CD14-positive monocyte (primary cell): ENCODE data around the gene HP1BP3. TPM values are rescaled to one million over a fixed set of nuclear protein-coding genes. Genes with fewer than 3 reads are reported as not detected.

ENCODE experiments used
- DNase-seq, 3 donors: peaks; one replicate each; pipeline ENCODE4 v3.0.0-alpha.2; 2011 to 2022
- H2AFZ ChIP-seq: 2 replicates; pipeline ENCODE4 v1.6.0; 2012; ENCODE audit warnings: mild to moderate bottlenecking, low read depth, low read length, inconsistent platforms; ENCODE audit not compliant: insufficient read depth, poor library complexity, severe bottlenecking
- H3K27ac ChIP-seq, 2 donors: 1 replicate in 1 of 2; 2 replicates in 1 of 2; pipeline ENCODE4 v1.5.1; 2012 to 2013; ENCODE audit warnings: low read length in 2 of 2, control low read depth in 1 of 2, inconsistent platforms in 1 of 2, low read depth in 1 of 2, mild to moderate bottlenecking in 1 of 2
- H3K27me3 ChIP-seq, 2 donors: one replicate each; pipeline versions ENCODE4 v1.6.0 to v1.6.1; 2011 to 2013; ENCODE audit warnings: low read length in 2 of 2; ENCODE audit not compliant: control insufficient read depth in 2 of 2, insufficient read depth in 2 of 2
- H3K36me3 ChIP-seq, 2 donors: replicated peaks in 1 of 2; 1 replicate in 1 of 2; 2 replicates in 1 of 2; pipeline versions ENCODE4 v1.5.1 to v1.6.1; 2012 to 2013; ENCODE audit warnings: low read length in 2 of 2, control low read depth in 1 of 2, inconsistent platforms in 1 of 2, mild to moderate bottlenecking in 1 of 2; ENCODE audit not compliant: insufficient read depth in 2 of 2, control insufficient read depth in 1 of 2
- H3K4me1 ChIP-seq, 2 donors: 1 replicate in 1 of 2; 2 replicates in 1 of 2; pipeline versions ENCODE4 v1.5.1 to v1.6.1; 2012 to 2013; ENCODE audit warnings: low read length in 2 of 2, control low read depth in 1 of 2, inconsistent platforms in 1 of 2, mild to moderate bottlenecking in 1 of 2, moderate library complexity in 1 of 2; ENCODE audit not compliant: insufficient read depth in 2 of 2, control insufficient read depth in 1 of 2
- H3K4me2 ChIP-seq: replicated peaks from 2 replicates; pipeline ENCODE3; 2012; ENCODE audit warnings: low read length, moderate library complexity, mild to moderate bottlenecking; ENCODE audit not compliant: poor library complexity, severe bottlenecking; ENCODE audit errors: extremely low read depth
- H3K4me3 ChIP-seq, 3 experiments: fragments of 200-600 bp in 1 of 3; sonication (generic) in 1 of 3; replicated peaks in 1 of 3; 1 replicate in 2 of 3; 2 replicates in 1 of 3; pipeline ENCODE4 v1.5.1; 2011 to 2013; ENCODE audit warnings: low read length in 3 of 3, mild to moderate bottlenecking in 3 of 3, control low read depth in 2 of 3, low read depth in 2 of 3, inconsistent platforms in 1 of 3, moderate library complexity in 1 of 3
- H3K79me2 ChIP-seq: 2 replicates; pipeline ENCODE4 v1.6.0; 2012; ENCODE audit warnings: mild to moderate bottlenecking, control low read depth, inconsistent platforms, low read length, moderate library complexity; ENCODE audit not compliant: insufficient read depth
- H3K9ac ChIP-seq: 2 replicates; pipeline ENCODE4 v1.6.0; 2017; ENCODE audit warnings: low read length, mild to moderate bottlenecking; ENCODE audit not compliant: insufficient read depth, poor library complexity, severe bottlenecking
- H3K9me3 ChIP-seq, 2 donors: replicated peaks in 1 of 2; 1 replicate in 1 of 2; 2 replicates in 1 of 2; pipeline versions ENCODE4 v1.5.1 to v1.6.1; 2012 to 2013; ENCODE audit warnings: low read length in 2 of 2, control low read depth in 1 of 2; ENCODE audit not compliant: control insufficient read depth in 1 of 2, insufficient read depth in 1 of 2
- H4K20me1 ChIP-seq: 2 replicates; pipeline ENCODE4 v1.6.0; 2012; ENCODE audit warnings: mild to moderate bottlenecking, low read length, control low read depth, moderate library complexity; ENCODE audit not compliant: insufficient read depth
- H3K27ac Mint-ChIP-seq, 7 donors: one replicate each; pipeline ENCODE4 v1.8.0; 2020; ENCODE audit warnings: mild to moderate bottlenecking in 7 of 7, mixed read lengths in 7 of 7, moderate library complexity in 6 of 7, inconsistent platforms in 2 of 7
- H3K27me3 Mint-ChIP-seq, 3 donors: one replicate each; pipeline ENCODE4 v1.8.0; 2021 to 2022; ENCODE audit warnings: low read depth in 3 of 3, mild to moderate bottlenecking in 3 of 3, mixed read lengths in 3 of 3, moderate library complexity in 3 of 3, inconsistent platforms in 1 of 3
- H3K36me3 Mint-ChIP-seq, 2 donors: one replicate each; pipeline ENCODE4 v1.8.0; 2020; ENCODE audit warnings: mixed read lengths in 2 of 2, inconsistent platforms in 1 of 2, mild to moderate bottlenecking in 1 of 2
- H3K4me1 Mint-ChIP-seq: one replicate; pipeline ENCODE4 v1.8.0; 2020; ENCODE audit warnings: mild to moderate bottlenecking, mixed read lengths
- H3K4me3 Mint-ChIP-seq, 2 donors: one replicate each; pipeline ENCODE4 v1.8.0; 2020; ENCODE audit warnings: mild to moderate bottlenecking in 2 of 2, mixed read lengths in 2 of 2, moderate library complexity in 1 of 2
- H3K9me3 Mint-ChIP-seq, 7 donors: one replicate each; pipeline ENCODE4 v1.8.0; 2020 to 2022; ENCODE audit warnings: mixed read lengths in 7 of 7, mild to moderate bottlenecking in 6 of 7, moderate library complexity in 6 of 7, inconsistent platforms in 2 of 7
- WGBS: methylation state at CpG from one replicate; pipeline ENCODE4 v1.1.5; 2013; ENCODE audit warnings: missing lambda C conversion rate; ENCODE audit not compliant: insufficient coverage; 5-methylcytosine and 5-hydroxymethylcytosine counted together
- intact Hi-C, 2 donors: fragments of 100-400 bp; cut with micrococcal nuclease; formaldehyde crosslinking; loops; one replicate each; pipeline versions ENCODE4 v1.15.0 to v1.15.1; 2023
- polyA plus RNA-seq, 3 donors: library from polyadenylated mRNA; depleted of rRNA in 1 of 3; unstranded in 2 of 3; stranded (reverse) in 1 of 3; fragments of 300-500 nt in 2 of 3; fragments of >200 nt in 1 of 3; fragmentation: Illumina TruSeq in 2 of 3; gene quantifications; 1 replicate in 2 of 3; 2 replicates in 1 of 3; pipeline ENCODE4 v1.2.3, GENCODE V29; 2012 to 2021
- TF ChIP-seq, protein P1 (sequence below): fragments of 200-600 bp; IDR thresholded peaks from one replicate; pipeline ENCODE4 v1.8.0; 2022; ENCODE audit warnings: antibody characterized with exemption, mild to moderate bottlenecking

HP1BP3 gene
- polyA plus RNA-seq, 3 donors: 121 to 137 (median 135) TPM

- Mint-ChIP-seq H3K27me3 (no peaks in the 10 kb centered on the region), H3K4me3 (no peak overlapping the region), H3K9me3 (no peaks in the 10 kb centered on the region), H3K4me1 (no peaks in the 10 kb centered on the region), H3K36me3 (peaks cover 74 to 98% of the 10 kb centered on the region in 2 donors), H3K27ac (peak overlapping the region in 3 of 7 donors; percentile 10 to 57 (median 18))
- intact Hi-C loops: no loop called here
- no peak overlapping the region for H3K4me3 ChIP-seq
- TF ChIP-seq, protein P1, sequence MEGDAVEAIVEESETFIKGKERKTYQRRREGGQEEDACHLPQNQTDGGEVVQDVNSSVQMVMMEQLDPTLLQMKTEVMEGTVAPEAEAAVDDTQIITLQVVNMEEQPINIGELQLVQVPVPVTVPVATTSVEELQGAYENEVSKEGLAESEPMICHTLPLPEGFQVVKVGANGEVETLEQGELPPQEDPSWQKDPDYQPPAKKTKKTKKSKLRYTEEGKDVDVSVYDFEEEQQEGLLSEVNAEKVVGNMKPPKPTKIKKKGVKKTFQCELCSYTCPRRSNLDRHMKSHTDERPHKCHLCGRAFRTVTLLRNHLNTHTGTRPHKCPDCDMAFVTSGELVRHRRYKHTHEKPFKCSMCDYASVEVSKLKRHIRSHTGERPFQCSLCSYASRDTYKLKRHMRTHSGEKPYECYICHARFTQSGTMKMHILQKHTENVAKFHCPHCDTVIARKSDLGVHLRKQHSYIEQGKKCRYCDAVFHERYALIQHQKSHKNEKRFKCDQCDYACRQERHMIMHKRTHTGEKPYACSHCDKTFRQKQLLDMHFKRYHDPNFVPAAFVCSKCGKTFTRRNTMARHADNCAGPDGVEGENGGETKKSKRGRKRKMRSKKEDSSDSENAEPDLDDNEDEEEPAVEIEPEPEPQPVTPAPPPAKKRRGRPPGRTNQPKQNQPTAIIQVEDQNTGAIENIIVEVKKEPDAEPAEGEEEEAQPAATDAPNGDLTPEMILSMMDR: no peak
- no peaks in the 10 kb centered on the region for H4K20me1 ChIP-seq
- no peak overlapping the region for H3K4me2 ChIP-seq
- no peak overlapping the region for H3K27ac ChIP-seq
- DNase-seq: no peak
- no peaks in the 10 kb centered on the region for H3K4me1 ChIP-seq
- 100% methylated on average over 5 of the region's 6 CpGs for WGBS
- peaks cover 93 to 98% of the 10 kb centered on the region in 2 donors for H3K36me3 ChIP-seq
- no peaks in the 10 kb centered on the region for H3K79me2 ChIP-seq
- H3K9me3 ChIP-seq: no peaks in the 10 kb centered on the region
- H2AFZ ChIP-seq: no peak overlapping the region
- H3K9ac ChIP-seq: no peak overlapping the region
- H3K27me3 ChIP-seq: no peaks in the 10 kb centered on the region
Observed at GRCh38 chr1:20760322-20760721, 26.8 kb downstream of the HP1BP3 start.

- H3K27ac Mint-ChIP-seq: peak overlapping the region in 1 of 7 donors; percentile 35
Observed at GRCh38 chr1:20753589-20753988, 33.5 kb downstream of the HP1BP3 start.

More at GRCh38 chr1:20753589-20753988, 33.5 kb downstream of the HP1BP3 start:
- no peak overlapping the region for H3K4me2 ChIP-seq
- H3K4me1 Mint-ChIP-seq: no peaks in the 10 kb centered on the region
- H4K20me1 ChIP-seq: no peaks in the 10 kb centered on the region
- intact Hi-C loops: no loop called here
- H3K36me3 ChIP-seq: peaks cover 76 to 81% of the 10 kb centered on the region in 2 donors
- H3K9ac ChIP-seq: no peak overlapping the region
- H3K36me3 Mint-ChIP-seq: peaks cover 60 to 89% of the 10 kb centered on the region in 2 donors
- H3K27me3 Mint-ChIP-seq: no peaks in the 10 kb centered on the region
- H3K27ac ChIP-seq: no peak overlapping the region
- H3K9me3 ChIP-seq: no peaks in the 10 kb centered on the region
- no CpG with 5 or more reads among the region's 3 CpGs for WGBS
- H2AFZ ChIP-seq: no peak overlapping the region
- no peaks in the 10 kb centered on the region for H3K9me3 Mint-ChIP-seq
- peaks cover 5% of the 10 kb centered on the region for H3K79me2 ChIP-seq
- no peak overlapping the region for H3K4me3 ChIP-seq
- TF ChIP-seq, protein P1: no peak
- no peak for DNase-seq
- H3K4me3 Mint-ChIP-seq: no peak overlapping the region
- H3K4me1 ChIP-seq: no peaks in the 10 kb centered on the region
- H3K27me3 ChIP-seq: no peaks in the 10 kb centered on the region
